H1 (cell line): ENCODE measurements around the gene DCLK1. TPM values are rescaled to one million over a fixed set of nuclear protein-coding genes. Genes with fewer than 3 reads are reported as not detected.

Experiments used
- CTCF ChIA-PET: fragments of 300-600 bp; sonication (Branson Sonifier 250); formaldehyde crosslinking; loops from one replicate; lab custom pipeline; 2021; ENCODE audit not compliant: partially characterized antibody; lab: Charles Lee
- POLR2A ChIA-PET: fragments of 300-600 bp; sonication (Branson Sonifier 250); formaldehyde crosslinking; loops from one replicate; lab custom pipeline; 2021; ENCODE audit warnings: inconsistent platforms; ENCODE audit not compliant: partially characterized antibody; lab: Charles Lee
- DNase-seq, 2 experiments: peaks; one replicate each; pipeline versions ENCODE4 v3.0.0 to v3.0.0-alpha.2; 2010 to 2022; ENCODE audit warnings: low spot score in 2 of 2, low read depth in 1 of 2, mixed read lengths in 1 of 2
- FAIRE-seq: peaks from 2 replicates; lab custom pipeline; 2011; peaks lifted over from hg19 to GRCh38; lab: Jason Lieb, UNC
- H2AFZ ChIP-seq: 2 replicates; pipeline ENCODE4 v1.8.1; 2012; ENCODE audit warnings: low read length, inconsistent platforms
- H2AK5ac ChIP-seq: 2 replicates; pipeline ENCODE4 v1.6.1; 2013; ENCODE audit warnings: low read depth, low read length
- H2BK120ac ChIP-seq: replicated peaks from 2 replicates; pipeline ENCODE3; 2013; ENCODE audit warnings: low read depth, low read length, inconsistent platforms
- H2BK12ac ChIP-seq: 2 replicates; pipeline ENCODE4 v1.6.1; 2013; ENCODE audit warnings: low read depth, low read length
- H2BK15ac ChIP-seq: 2 replicates; pipeline ENCODE4 v1.6.1; 2013; ENCODE audit warnings: low read length
- H2BK20ac ChIP-seq: 2 replicates; pipeline ENCODE4 v1.6.1; 2013; ENCODE audit warnings: low read length
- H2BK5ac ChIP-seq: 2 replicates; pipeline ENCODE4 v1.6.1; 2013; ENCODE audit warnings: low read depth, low read length
- H3K14ac ChIP-seq: 2 replicates; pipeline ENCODE4 v1.6.1; 2013; ENCODE audit warnings: inconsistent platforms; ENCODE audit not compliant: insufficient read length
- H3K18ac ChIP-seq: 2 replicates; pipeline ENCODE4 v1.6.1; 2013; ENCODE audit warnings: low read length; ENCODE audit errors: extremely low read depth
- H3K23ac ChIP-seq: 2 replicates; pipeline ENCODE4 v1.6.1; 2013; ENCODE audit warnings: inconsistent platforms; ENCODE audit not compliant: insufficient read length
- H3K23me2 ChIP-seq: 2 replicates; pipeline ENCODE4 v1.6.1; 2013; ENCODE audit warnings: low read depth, low read length
- H3K27ac ChIP-seq: 2 replicates; pipeline ENCODE4 v1.6.1; 2011; ENCODE audit warnings: low read depth, low read length, inconsistent platforms
- H3K27me3 ChIP-seq, 4 experiments: replicated peaks in 1 of 4; 1 replicate in 1 of 4; 2 replicates in 3 of 4; pipeline versions ENCODE4 v1.6.1 to v1.8.1; 2011 to 2013; ENCODE audit warnings: low read length in 3 of 4, mild to moderate bottlenecking in 3 of 4, inconsistent platforms in 2 of 4, mixed read lengths in 2 of 4, moderate library complexity in 1 of 4; ENCODE audit not compliant: control insufficient read depth in 3 of 4, insufficient read depth in 3 of 4; ENCODE audit errors: extremely low read depth in 1 of 4
- H3K36me3 ChIP-seq, 4 experiments: 2 replicates each; pipeline versions ENCODE4 v1.6.1 to v1.8.1; 2011 to 2013; ENCODE audit warnings: mild to moderate bottlenecking in 4 of 4, low read length in 3 of 4, moderate library complexity in 2 of 4, control low read depth in 1 of 4, inconsistent platforms in 1 of 4; ENCODE audit not compliant: insufficient read depth in 4 of 4, control insufficient read depth in 2 of 4
- H3K4ac ChIP-seq: replicated peaks from 2 replicates; pipeline ENCODE3; 2013; ENCODE audit warnings: low read length, low read depth, mixed read lengths, inconsistent platforms; ENCODE audit not compliant: insufficient read length
- H3K4me1 ChIP-seq, 4 experiments: replicated peaks in 1 of 4; 1 replicate in 1 of 4; 2 replicates in 3 of 4; pipeline versions ENCODE4 v1.6.1 to v1.8.1; 2011 to 2013; ENCODE audit warnings: low read length in 3 of 4, inconsistent platforms in 2 of 4, mixed read lengths in 1 of 4; ENCODE audit not compliant: insufficient read depth in 4 of 4, control insufficient read depth in 3 of 4
- H3K4me2 ChIP-seq, 2 experiments: 2 replicates each; pipeline versions ENCODE4 v1.6.1 to v1.8.1; 2011 to 2013; ENCODE audit warnings: low read depth in 2 of 2, low read length in 2 of 2, control low read depth in 1 of 2, inconsistent platforms in 1 of 2, mild to moderate bottlenecking in 1 of 2; ENCODE audit not compliant: insufficient read depth in 1 of 2
- H3K4me3 ChIP-seq, 4 experiments: fragments of 200-600, 300-600 bp in 1 of 4; sonication (generic), shearing (Covaris generic), sonication (Bioruptor Twin) in 1 of 4; 2 replicates each; pipeline versions ENCODE4 v1.5.1 to v1.8.1; 2011 to 2016; ENCODE audit warnings: low read length in 4 of 4, low read depth in 3 of 4, control low read depth in 2 of 4, inconsistent platforms in 2 of 4, mild to moderate bottlenecking in 2 of 4, mixed read lengths in 1 of 4, moderate library complexity in 1 of 4; ENCODE audit not compliant: insufficient read depth in 2 of 4; ENCODE audit errors: extremely low read depth in 1 of 4
- H3K56ac ChIP-seq: replicated peaks from 2 replicates; pipeline ENCODE3; 2013; ENCODE audit warnings: low read depth, mild to moderate bottlenecking, mixed read lengths, low read length, inconsistent platforms; ENCODE audit not compliant: insufficient read length
- H3K79me1 ChIP-seq: 2 replicates; pipeline ENCODE4 v1.6.1; 2013; ENCODE audit warnings: low read depth, low read length, control low read depth
- H3K79me2 ChIP-seq, 2 experiments: 2 replicates each; pipeline versions ENCODE4 v1.6.1 to v1.8.1; 2012 to 2013; ENCODE audit warnings: low read length in 2 of 2, mild to moderate bottlenecking in 2 of 2, inconsistent platforms in 1 of 2; ENCODE audit not compliant: insufficient read depth in 2 of 2, control insufficient read depth in 1 of 2
- H3K9ac ChIP-seq, 4 experiments: replicated peaks in 1 of 4; 1 replicate in 1 of 4; 2 replicates in 3 of 4; pipeline versions ENCODE4 v1.6.1 to v1.8.1; 2011 to 2013; ENCODE audit warnings: low read depth in 3 of 4, low read length in 3 of 4, control low read depth in 2 of 4, mild to moderate bottlenecking in 2 of 4, moderate library complexity in 2 of 4, inconsistent platforms in 1 of 4; ENCODE audit errors: extremely low read depth in 1 of 4
- H3K9me3 ChIP-seq, 2 experiments: 2 replicates each; pipeline versions ENCODE4 v1.6.1 to v1.8.1; 2012 to 2013; ENCODE audit warnings: mild to moderate bottlenecking in 2 of 2, moderate library complexity in 2 of 2, control low read depth in 1 of 2, inconsistent platforms in 1 of 2, low read depth in 1 of 2, low read length in 1 of 2, mixed read lengths in 1 of 2; ENCODE audit not compliant: insufficient read depth in 2 of 2
- H4K20me1 ChIP-seq, 2 experiments: replicated peaks in 1 of 2; 2 replicates each; pipeline versions ENCODE3 to v1.8.1; 2011 to 2013; ENCODE audit warnings: inconsistent platforms in 2 of 2, low read length in 2 of 2, mild to moderate bottlenecking in 1 of 2; ENCODE audit not compliant: insufficient read depth in 2 of 2, control insufficient read depth in 1 of 2
- H4K5ac ChIP-seq: 2 replicates; pipeline ENCODE4 v1.6.1; 2013; ENCODE audit warnings: low read length, low read depth, mixed read lengths, inconsistent platforms; ENCODE audit not compliant: insufficient read length
- H4K8ac ChIP-seq: 2 replicates; pipeline ENCODE4 v1.8.0; 2013; ENCODE audit warnings: mild to moderate bottlenecking, moderate library complexity, low read length, inconsistent platforms; ENCODE audit not compliant: insufficient read depth; ENCODE audit errors: extremely low read depth
- H4K91ac ChIP-seq: replicated peaks from 2 replicates; pipeline ENCODE3; 2013; ENCODE audit warnings: low read length, mixed read lengths, inconsistent platforms; ENCODE audit not compliant: insufficient read length
- CBX8 ChIP-seq: fragments of 300-800, 300-1000 bp; sonication (generic); IDR thresholded peaks from 2 replicates; pipeline ENCODE4 v1.7.1; 2016; ENCODE audit warnings: low read depth, low read length, borderline replicate concordance
- CEBPB ChIP-seq: IDR thresholded peaks from 2 replicates; pipeline ENCODE4 v1.6.1; 2012; ENCODE audit warnings: low read depth, low read length
- HDAC2 ChIP-seq, 2 experiments: fragments of 300-600 bp in 1 of 2; sonication (generic) in 1 of 2; IDR thresholded peaks; 2 replicates each; pipeline ENCODE4 v1.6.1; 2011 to 2012; ENCODE audit warnings: low read depth in 2 of 2, low read length in 2 of 2, mild to moderate bottlenecking in 2 of 2, moderate library complexity in 2 of 2, borderline replicate concordance in 1 of 2, inconsistent platforms in 1 of 2
- HDAC6 ChIP-seq: IDR thresholded peaks from one replicate; pipeline ENCODE4 v1.7.1; 2012; ENCODE audit warnings: low read depth, mild to moderate bottlenecking, inconsistent platforms, low read length, moderate library complexity
- JUN ChIP-seq: IDR thresholded peaks from 2 replicates; pipeline ENCODE4 v1.6.1; 2011; ENCODE audit warnings: low read depth, mild to moderate bottlenecking, improper control_type of control experiment, low read length
- KDM4A ChIP-seq: IDR thresholded peaks from one replicate; pipeline ENCODE4 v1.7.1; 2012; ENCODE audit warnings: low read depth, mild to moderate bottlenecking, moderate library complexity, low read length, inconsistent platforms; ENCODE audit not compliant: severe bottlenecking
- MAX ChIP-seq: IDR thresholded peaks from 2 replicates; pipeline ENCODE4 v1.6.1; 2012; ENCODE audit warnings: inconsistent platforms
- RAD21 ChIP-seq, 2 experiments: IDR thresholded peaks in 1 of 2; conservative IDR thresholded peaks in 1 of 2; 2 replicates each; pipeline ENCODE4 v1.6.1; 2011; ENCODE audit warnings: low read depth in 2 of 2, low read length in 2 of 2, improper control_type of control experiment in 1 of 2, inconsistent platforms in 1 of 2, mild to moderate bottlenecking in 1 of 2, moderate library complexity in 1 of 2
- SIX5 ChIP-seq: IDR thresholded peaks from 2 replicates; pipeline ENCODE4 v1.6.1; 2011; ENCODE audit warnings: mild to moderate bottlenecking, low read depth, low read length
- SP4 ChIP-seq: IDR thresholded peaks from 2 replicates; pipeline ENCODE4 v1.6.1; 2012; ENCODE audit warnings: low read length, inconsistent platforms
- SRF ChIP-seq: IDR thresholded peaks from 2 replicates; pipeline ENCODE4 v1.6.1; 2011; ENCODE audit warnings: mild to moderate bottlenecking, low read depth, low read length, moderate library complexity
- TBP ChIP-seq: IDR thresholded peaks from 2 replicates; pipeline ENCODE4 v1.6.1; 2011; ENCODE audit warnings: low read depth, low read length, improper control_type of control experiment
- YY1 ChIP-seq: IDR thresholded peaks from 2 replicates; pipeline ENCODE4 v1.6.1; 2011; ENCODE audit warnings: low read depth, mild to moderate bottlenecking, low read length
- ZNF274 ChIP-seq: IDR thresholded peaks from 2 replicates; pipeline ENCODE4 v1.7.0; 2012; ENCODE audit warnings: low read length, borderline replicate concordance; ENCODE audit errors: extremely low read depth
- WGBS, 2 experiments: shearing (Covaris generic) in 1 of 2; methylation state at CpG; one replicate each; pipeline versions ENCODE4 v1.1.6 to v1.1.7; 2013 to 2015; ENCODE audit warnings: low lambda C conversion rate in 2 of 2, mixed read lengths in 2 of 2, inconsistent platforms in 1 of 2, low coverage in 1 of 2, missing lambda C conversion rate in 1 of 2; ENCODE audit not compliant: insufficient replicate concordance in 2 of 2, insufficient coverage in 1 of 2, insufficient read length in 1 of 2; ENCODE audit errors: extremely low coverage in 1 of 2, missing lambda C conversion rate in 1 of 2; 5-methylcytosine and 5-hydroxymethylcytosine counted together
- polyA plus RNA-seq, 7 experiments: library from polyadenylated mRNA; depleted of rRNA in 3 of 7; stranded (reverse) in 5 of 7; unstranded in 2 of 7; fragments of >200 nt in 5 of 7; fragments of 200-250 nt in 2 of 7; gene quantifications; 1 replicate in 5 of 7; 2 replicates in 1 of 7; 4 replicates in 1 of 7; pipeline versions ENCODE4 v1.2.1 to v1.2.3, GENCODE V29; 2011 to 2013; ENCODE audit warnings: missing spikeins in 2 of 7, mixed read lengths in 2 of 7
- total RNA-seq: library from RNA; stranded (reverse); fragmentation: NEBNext Ultra II Directional; extraction: Animal tissue kit (Norgen Biotek cat#: 25700); gene quantifications from 2 replicates; pipeline ENCODE4 v1.2.1, GENCODE V29; 2021

Gene DCLK1
- total and polyA plus RNA-seq, 2 of the 8 experiments (the other 6 are each of a cell fraction or from before 2014, with no cell fraction given): 22.8 to 41.0 TPM

- 88% methylated on average over 1 of the region's 1 CpG; no CpG with 5 or more reads in 1 of the 2 experiments for WGBS, 2 experiments
- no peak for TF ChIP-seq HDAC6
- no peak for TF ChIP-seq ZNF274
- no peak for TF ChIP-seq HDAC2 (IDR thresholded peaks at IDR 0.05; ENCODE audit: borderline replicate concordance in 1 of 2, low read depth in 2 of 2, low read length in 2 of 2)
- TF ChIP-seq SIX5: no peak
- TF ChIP-seq MAX: no peak
- TF ChIP-seq CBX8: no peak
- no peak for TF ChIP-seq SRF
- TF ChIP-seq SP4: no peak
- TF ChIP-seq JUN: no peak
- no peak for TF ChIP-seq YY1
- no peak for TF ChIP-seq RAD21 (IDR thresholded peaks at IDR 0.05 in 1 of 2, conservative IDR thresholded peaks at IDR 0.05 in 1 of 2; ENCODE audit: low read depth in 2 of 2, low read length in 2 of 2)
- TF ChIP-seq KDM4A: no peak
- TF ChIP-seq CEBPB: no peak
- no peak for TF ChIP-seq TBP
These were observed 298.6 kb downstream of the DCLK1 start for GRCh38 chr13:35832551-35832950.

More at GRCh38 chr13:35832551-35832950, 298.6 kb downstream of the DCLK1 start:
- H3K4me2 ChIP-seq: no peak overlapping the region
- POLR2A ChIA-PET: interaction anchor here (0.9 kb wide), 1 partner anchor 8 kb away, joined by 4 read pairs; no protein-coding TSS in a partner anchor
- H3K4me3 ChIP-seq: no peak overlapping the region
- FAIRE-seq: no peak
- H2BK12ac ChIP-seq: no peak overlapping the region
- no peaks in the 10 kb centered on the region for H3K23me2 ChIP-seq
- H4K91ac ChIP-seq: no peak overlapping the region
- no peak overlapping the region for H3K56ac ChIP-seq
- H2AK5ac ChIP-seq: no peak overlapping the region
- H2BK5ac ChIP-seq: no peak overlapping the region
- no peak overlapping the region for H2BK20ac ChIP-seq
- H3K36me3 ChIP-seq: peaks cover 0 to 11% (median 3%) of the 10 kb centered on the region in 4 experiments; a peak in 5 of 8 replicates
- H3K23ac ChIP-seq: no peak overlapping the region
- H3K14ac ChIP-seq: no peak overlapping the region
- no peak overlapping the region for H3K18ac ChIP-seq
- CTCF ChIA-PET: interaction anchor here (0.6 to 7.8 kb wide), 3 partner anchors 10 to 27 kb away, joined by 3 to 60 read pairs (median 3); no protein-coding TSS in a partner anchor
- H4K20me1 ChIP-seq: no peaks in the 10 kb centered on the region
- H3K9ac ChIP-seq: no peak overlapping the region
- H3K27me3 ChIP-seq: no peaks in the 10 kb centered on the region
- H3K79me2 ChIP-seq: no peaks in the 10 kb centered on the region
- H3K27ac ChIP-seq: no peak overlapping the region
- no peak overlapping the region for H4K8ac ChIP-seq
- H2BK15ac ChIP-seq: no peak overlapping the region
- H4K5ac ChIP-seq: no peak overlapping the region
- no peaks in the 10 kb centered on the region for H3K9me3 ChIP-seq
- no peak overlapping the region for H2BK120ac ChIP-seq
- no peak overlapping the region for H2AFZ ChIP-seq
- H3K79me1 ChIP-seq: no peaks in the 10 kb centered on the region
- H3K4me1 ChIP-seq: no peaks in the 10 kb centered on the region; a peak in 1 of 7 replicates
- H3K4ac ChIP-seq: no peak overlapping the region
- no peak for DNase-seq
